ENCODE measurements around the gene PIK3AP1. TPM values are rescaled to one million over a fixed set of nuclear protein-coding genes. Genes with fewer than 3 reads are reported as not detected.

The PIK3AP1 gene
- total RNA-seq, 1 experiment from 2014 or later, result 1.7 TPM

DNA sequence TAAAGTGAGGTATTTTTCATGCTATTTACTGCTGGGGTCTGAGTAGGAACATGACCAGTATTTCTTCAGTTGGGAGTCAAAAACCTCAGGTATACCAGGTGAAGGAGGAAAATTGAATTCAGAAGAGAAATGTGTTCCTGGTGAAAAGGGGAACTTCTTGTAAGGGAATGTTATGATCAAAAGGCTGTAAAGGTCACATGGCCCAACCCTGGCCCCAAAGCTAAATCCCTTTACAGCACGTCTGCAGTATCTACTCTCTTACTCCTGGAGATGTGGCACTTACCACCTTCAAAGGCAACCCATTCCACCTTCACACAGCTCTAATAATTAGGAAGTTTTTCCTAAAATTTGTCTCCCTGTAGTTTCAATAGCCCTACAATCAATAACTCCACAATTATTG is 15.2 kb downstream of the PIK3AP1 start:
- ChIA-PET POLR2A (ENCODE audit: unreplicated experiment) (no interaction called here), CTCF (no interaction called here)
- H3K4me1 ChIP-seq (replicated peaks; ENCODE audit: insufficient read depth), result no peaks in the 10 kb centered on the region
- H4K20me1 ChIP-seq (ENCODE audit: insufficient read depth), result no peaks in the 10 kb centered on the region
- no peaks in the 10 kb centered on the region for H3K79me2 ChIP-seq (ENCODE audit: low read depth)
- BruUV-seq (replicated peaks), result no TSS peak
- H3K9me2 ChIP-seq (ENCODE audit: insufficient read depth), result no peaks in the 10 kb centered on the region
- no peaks in the 10 kb centered on the region for H3K9me3 ChIP-seq (ENCODE audit: insufficient read depth, low read depth)
- no peak for DNase-seq
- H3K4me3 ChIP-seq, result no peak overlapping the region
- no peak for TF ChIP-seq EZH2 (IDR thresholded peaks at IDR 0.05; ENCODE audit: low read depth)
- no peak for TF ChIP-seq CTCF (conservative IDR thresholded peaks at IDR 0.05)
- intact Hi-C loops (cut with micrococcal nuclease; ENCODE audit: unreplicated experiment), result no loop called here
- no peak overlapping the region for H3K4me2 ChIP-seq
- no peak overlapping the region for H2AFZ ChIP-seq
- H3K27me3 ChIP-seq (ENCODE audit: insufficient read depth, low read depth), result no peaks in the 10 kb centered on the region
- H3K36me3 ChIP-seq (ENCODE audit: low read depth), result no peaks in the 10 kb centered on the region
- no peaks in the 10 kb centered on the region for H3F3A ChIP-seq (ENCODE audit: insufficient read depth, low read depth)
- H3K27ac ChIP-seq, result no peak overlapping the region

DNA sequence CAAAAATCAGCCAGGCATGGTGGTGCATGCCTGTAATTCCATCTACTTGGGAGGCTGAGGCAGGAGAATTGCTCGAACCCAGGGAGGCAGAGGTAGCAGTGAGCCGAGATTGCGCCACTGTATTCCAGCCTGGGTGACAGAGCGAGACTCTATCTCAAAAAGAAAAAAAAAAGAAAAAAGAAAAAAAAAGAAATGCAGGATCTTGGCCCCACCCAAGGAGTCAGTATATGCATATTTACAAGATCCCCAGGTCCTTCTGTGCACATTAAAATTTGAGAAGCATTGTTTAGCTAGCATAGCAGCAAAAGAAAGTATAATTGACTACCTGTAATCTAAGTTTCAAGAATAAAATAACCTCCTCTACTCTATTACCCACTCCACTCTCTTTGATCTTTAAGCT is 15.8 kb downstream of the PIK3AP1 start:
- no peaks in the 10 kb centered on the region for H4K20me1 ChIP-seq (ENCODE audit: insufficient read depth)
- H3K27ac ChIP-seq, result no peak overlapping the region
- H3K4me1 ChIP-seq (replicated peaks; ENCODE audit: insufficient read depth), result no peaks in the 10 kb centered on the region
- no peak overlapping the region for H3K4me2 ChIP-seq
- DNase-seq, result no peak
- no peak overlapping the region for H3K4me3 ChIP-seq
- ChIA-PET POLR2A (ENCODE audit: unreplicated experiment) (interaction anchor here (0.6 kb wide), 1 partner anchor 9 kb away, joined by 16 read pairs; no protein-coding TSS in a partner anchor), CTCF (no interaction called here)
- intact Hi-C loops (cut with micrococcal nuclease; ENCODE audit: unreplicated experiment), result no loop called here
- BruUV-seq (replicated peaks), result no TSS peak
- no peaks in the 10 kb centered on the region for H3F3A ChIP-seq (ENCODE audit: insufficient read depth, low read depth)
- no peaks in the 10 kb centered on the region for H3K79me2 ChIP-seq (ENCODE audit: low read depth)
- H3K27me3 ChIP-seq (ENCODE audit: insufficient read depth, low read depth), result no peaks in the 10 kb centered on the region
- TF ChIP-seq EZH2 (IDR thresholded peaks at IDR 0.05; ENCODE audit: low read depth) (no peak), CTCF (conservative IDR thresholded peaks at IDR 0.05) (no peak)
- H3K9me3 ChIP-seq (ENCODE audit: insufficient read depth, low read depth), result no peaks in the 10 kb centered on the region
- H2AFZ ChIP-seq, result no peak overlapping the region
- H3K9me2 ChIP-seq (ENCODE audit: insufficient read depth), result no peaks in the 10 kb centered on the region
- H3K36me3 ChIP-seq (ENCODE audit: low read depth), result no peaks in the 10 kb centered on the region

- intact Hi-C loops (cut with micrococcal nuclease; ENCODE audit: unreplicated experiment), result no loop called here
- POLR2A ChIA-PET (ENCODE audit: unreplicated experiment), result no interaction called here
- BruUV-seq (replicated peaks), result no TSS peak
- Histone ChIP-seq H3K36me3 (ENCODE audit: low read depth) (no peaks in the 10 kb centered on the region), H3K4me1 (replicated peaks; ENCODE audit: insufficient read depth) (no peaks in the 10 kb centered on the region), H3F3A (ENCODE audit: insufficient read depth, low read depth) (no peaks in the 10 kb centered on the region), H3K4me2 (no peak overlapping the region), H2AFZ (no peak overlapping the region), H3K9me2 (ENCODE audit: insufficient read depth) (no peaks in the 10 kb centered on the region), H3K9me3 (ENCODE audit: insufficient read depth, low read depth) (no peaks in the 10 kb centered on the region), H3K4me3 (no peak overlapping the region), H3K27ac (no peak overlapping the region), H4K20me1 (ENCODE audit: insufficient read depth) (no peaks in the 10 kb centered on the region), H3K79me2 (ENCODE audit: low read depth) (no peaks in the 10 kb centered on the region), H3K27me3 (ENCODE audit: insufficient read depth, low read depth) (no peaks in the 10 kb centered on the region)
- CTCF ChIA-PET, result no interaction called here
- DNase-seq, result no peak
- TF ChIP-seq EZH2 (IDR thresholded peaks at IDR 0.05; ENCODE audit: low read depth) (no peak), CTCF (conservative IDR thresholded peaks at IDR 0.05) (no peak)
These were observed 17.0 kb downstream of the PIK3AP1 start for GRCh38 chr10:96703358-96703757.
